Measurements from ENCODE around the gene RRM2. TPM values are rescaled to one million over a fixed set of nuclear protein-coding genes. Genes with fewer than 3 reads are reported as not detected.

RRM2 gene
- polyA plus RNA-seq, 3 donors, result 44.8 to 65.9 (median 64.7) TPM

DNA sequence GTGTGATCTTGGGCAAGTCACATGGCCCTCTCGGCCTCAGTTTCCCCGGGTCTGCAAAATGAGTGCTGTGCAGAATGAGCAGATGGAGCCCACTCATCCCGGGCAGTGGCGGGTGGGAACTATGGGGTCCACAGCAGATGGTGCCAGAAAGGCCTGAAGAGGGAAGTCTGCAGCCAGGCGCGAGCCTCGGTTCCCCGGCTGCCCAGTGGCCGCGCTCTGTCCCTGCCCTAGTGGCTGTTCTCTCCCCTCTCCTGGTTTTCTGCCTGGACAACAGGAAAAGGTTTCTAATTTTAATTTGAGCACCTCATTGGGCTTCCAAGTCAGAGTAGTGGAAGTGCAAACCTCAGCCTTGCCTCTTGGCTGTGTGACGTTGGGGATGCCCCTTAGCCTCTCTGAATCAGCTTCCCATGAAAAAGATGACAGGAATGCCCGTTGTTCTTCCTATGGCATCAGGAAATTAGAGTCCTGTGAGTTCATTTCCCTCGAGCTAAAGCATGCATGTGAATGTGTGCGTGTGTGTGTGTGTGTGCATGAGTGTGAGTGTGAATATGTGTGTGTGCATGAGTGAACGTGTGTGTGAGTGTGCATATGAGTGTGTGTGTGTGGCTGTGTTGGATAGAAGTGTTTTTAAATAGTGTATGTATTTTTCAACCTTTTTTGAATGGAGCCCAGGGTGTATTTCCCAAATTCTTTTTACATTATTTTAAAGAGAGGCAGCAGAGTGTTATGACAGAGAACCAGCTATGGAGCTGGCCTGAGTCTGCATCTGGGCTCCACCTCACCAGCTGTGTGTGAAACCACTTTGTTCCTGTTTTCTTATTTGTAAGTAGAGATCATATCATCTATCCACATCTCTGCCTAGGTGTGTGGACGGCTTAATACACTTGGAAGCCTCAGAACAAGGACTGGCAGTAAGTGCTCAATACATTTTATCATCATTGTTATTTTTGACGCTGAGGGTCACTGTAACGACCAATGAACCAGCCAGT is 41.3 kb downstream of the RRM2 start:
- no peak for DNase-seq (ENCODE audit: extremely low read depth in 1 of 11, low read depth in 9 of 11, low spot score in 4 of 11)

DNA sequence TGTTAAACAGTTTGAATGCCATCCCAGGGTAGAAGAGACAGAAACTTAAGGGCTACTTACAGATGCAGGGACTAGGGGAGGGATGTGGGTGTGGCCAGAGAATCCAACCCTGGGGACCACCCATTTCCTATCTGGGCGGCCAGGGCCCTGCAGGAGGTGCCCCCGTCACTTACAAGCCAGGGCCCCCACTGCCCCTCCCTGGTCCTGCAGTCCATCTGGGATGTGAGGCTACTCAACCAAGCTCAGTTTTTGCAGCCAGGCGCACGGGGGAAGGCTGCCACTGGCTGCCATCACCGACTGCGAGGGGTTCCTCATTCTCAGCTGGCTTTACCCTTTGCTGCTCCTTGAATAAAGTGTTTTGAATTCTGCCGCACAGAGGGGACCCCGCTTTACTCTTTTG is 42.1 kb downstream of the RRM2 start:
- no peak for DNase-seq (ENCODE audit: extremely low read depth in 1 of 11, low read depth in 9 of 11, low spot score in 4 of 11)

DNA sequence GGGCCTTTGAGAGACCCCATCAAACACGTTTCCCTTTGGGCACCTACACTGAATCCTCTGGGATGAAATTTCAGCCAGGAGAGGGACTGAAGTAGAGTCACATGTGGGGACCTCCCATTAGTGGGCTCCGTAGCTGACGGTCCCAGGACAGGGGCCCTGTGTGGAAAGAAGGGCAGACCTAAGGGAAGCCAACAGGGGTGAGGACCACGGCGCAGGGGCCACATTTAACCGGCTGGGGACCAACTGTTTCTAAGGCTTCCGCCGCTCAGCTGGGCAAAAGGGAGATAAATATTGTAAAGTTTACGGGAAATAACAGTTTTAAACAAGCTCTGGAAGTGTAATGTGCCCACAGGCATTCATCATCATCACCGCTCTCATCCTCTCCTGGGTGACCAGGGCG is 42.7 kb downstream of the RRM2 start:
- DNase-seq (ENCODE audit: extremely low read depth in 1 of 11, low read depth in 9 of 11, low spot score in 4 of 11), result no peak

DNA sequence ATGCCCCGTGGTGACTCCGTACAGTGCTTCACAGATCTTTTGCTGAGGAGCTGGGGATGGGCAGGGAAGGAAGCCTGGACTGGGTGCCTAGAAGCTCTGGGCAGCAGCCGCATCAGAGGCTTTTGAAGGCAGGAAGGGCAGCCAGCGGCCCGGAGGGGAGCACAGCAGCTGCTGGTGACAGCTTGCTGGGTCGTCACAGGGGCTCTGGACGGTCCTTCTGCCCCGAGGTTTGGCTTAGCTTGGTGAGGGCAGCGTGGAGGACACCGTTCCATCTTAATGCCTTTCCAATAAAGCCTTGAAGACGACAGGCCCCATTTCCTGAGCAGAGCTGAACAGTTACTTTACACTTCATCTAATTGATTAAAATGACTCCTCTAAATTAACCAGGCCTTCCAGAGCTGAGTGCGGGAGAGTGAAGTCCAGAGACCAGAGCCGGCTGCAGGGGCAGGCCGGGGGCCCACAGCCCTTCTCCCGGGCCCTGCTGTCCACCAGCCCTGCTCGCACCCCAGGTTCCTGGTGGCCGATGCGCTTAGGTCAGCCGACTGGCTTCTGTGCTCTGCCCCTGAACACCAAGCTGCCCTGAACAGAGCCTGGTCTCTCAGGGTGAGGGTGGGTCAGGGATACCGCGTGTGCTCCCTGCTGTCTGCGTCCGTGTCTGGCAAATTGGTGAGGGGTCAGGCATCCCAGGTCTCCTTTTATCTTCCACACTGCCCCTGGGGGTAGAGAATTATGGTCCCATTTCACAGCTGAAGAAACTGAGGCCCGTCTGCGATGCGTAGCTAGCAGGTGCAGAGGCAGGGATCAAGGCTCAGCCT is 43.5 kb downstream of the RRM2 start:
- no peak for DNase-seq (ENCODE audit: extremely low read depth in 1 of 11, low read depth in 9 of 11, low spot score in 4 of 11)

DNA sequence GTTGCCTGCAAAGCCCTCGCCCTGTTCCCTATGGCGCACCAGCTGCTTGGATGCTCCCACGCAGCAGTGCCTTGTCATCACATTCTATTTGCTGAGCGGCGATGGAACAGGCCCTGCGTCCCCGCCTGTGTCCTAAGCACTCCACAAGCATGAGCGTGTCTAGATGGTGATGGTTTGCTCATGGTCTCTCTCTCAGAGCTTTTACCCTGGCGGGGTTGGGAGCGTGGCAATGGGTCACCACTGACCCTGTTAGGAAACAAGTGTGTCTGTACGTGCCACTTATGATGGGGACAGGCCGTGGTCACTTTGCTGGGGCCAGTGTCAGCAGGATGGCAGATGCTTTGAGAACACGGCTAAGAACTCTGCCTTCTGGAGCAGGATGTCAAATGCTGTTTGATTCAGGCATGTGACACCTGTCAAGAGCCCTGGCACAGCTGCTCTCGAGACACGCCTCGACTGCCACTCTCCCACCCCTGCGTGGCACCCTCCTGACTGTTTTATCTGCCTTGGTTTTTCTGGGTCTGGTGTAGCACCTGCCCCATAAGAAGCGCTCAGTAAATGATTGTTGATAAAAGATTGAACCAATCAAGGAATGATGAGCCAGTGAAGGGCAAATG is 44.2 kb downstream of the RRM2 start:
- DNase-seq (ENCODE audit: extremely low read depth in 1 of 11, low read depth in 9 of 11, low spot score in 4 of 11), result no peak

DNA sequence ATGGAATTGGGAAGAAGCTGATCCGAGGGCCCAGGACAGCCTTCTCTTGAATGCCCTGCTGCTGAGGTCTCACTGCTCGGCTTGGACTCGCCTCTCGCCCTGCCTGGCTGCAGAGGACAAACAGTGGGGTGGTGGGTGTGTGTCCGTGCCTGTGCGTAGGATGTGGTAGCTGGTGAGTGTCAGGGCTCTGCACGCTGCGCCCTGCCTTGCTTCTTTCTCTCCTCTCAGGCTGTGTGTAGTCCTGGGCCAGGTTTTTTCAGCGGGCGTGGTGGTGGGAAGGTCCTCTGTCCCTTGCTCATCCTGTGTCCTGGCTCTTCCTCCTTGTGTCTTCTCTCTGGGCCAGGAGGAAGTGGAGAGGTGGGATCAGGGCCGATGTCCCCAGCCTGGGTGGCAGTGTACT is 44.8 kb downstream of the RRM2 start:
- DNase-seq (ENCODE audit: extremely low read depth in 1 of 11, low read depth in 9 of 11, low spot score in 4 of 11), result no peak

DNA sequence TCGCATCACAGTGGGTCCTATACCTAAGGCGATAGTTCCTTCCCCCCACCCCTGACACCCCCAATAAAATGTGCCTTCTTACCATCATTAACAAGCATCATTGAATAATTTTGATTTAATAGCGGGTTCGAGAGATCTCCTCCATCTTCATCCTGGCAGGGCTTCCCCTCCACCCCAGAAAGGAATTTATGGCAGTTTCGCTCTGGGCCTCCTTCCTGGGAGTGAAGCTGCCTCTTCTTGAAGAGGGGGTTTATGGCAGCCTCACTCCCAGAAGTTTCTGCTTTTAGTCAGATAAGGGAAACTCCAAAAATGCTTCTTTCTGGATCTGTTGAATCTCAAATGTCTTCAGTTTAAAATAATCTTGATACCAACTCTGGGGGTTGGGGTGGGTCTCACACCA is 45.7 kb downstream of the RRM2 start:
- DNase-seq (ENCODE audit: extremely low read depth in 1 of 11, low read depth in 9 of 11, low spot score in 4 of 11), result no peak

DNA sequence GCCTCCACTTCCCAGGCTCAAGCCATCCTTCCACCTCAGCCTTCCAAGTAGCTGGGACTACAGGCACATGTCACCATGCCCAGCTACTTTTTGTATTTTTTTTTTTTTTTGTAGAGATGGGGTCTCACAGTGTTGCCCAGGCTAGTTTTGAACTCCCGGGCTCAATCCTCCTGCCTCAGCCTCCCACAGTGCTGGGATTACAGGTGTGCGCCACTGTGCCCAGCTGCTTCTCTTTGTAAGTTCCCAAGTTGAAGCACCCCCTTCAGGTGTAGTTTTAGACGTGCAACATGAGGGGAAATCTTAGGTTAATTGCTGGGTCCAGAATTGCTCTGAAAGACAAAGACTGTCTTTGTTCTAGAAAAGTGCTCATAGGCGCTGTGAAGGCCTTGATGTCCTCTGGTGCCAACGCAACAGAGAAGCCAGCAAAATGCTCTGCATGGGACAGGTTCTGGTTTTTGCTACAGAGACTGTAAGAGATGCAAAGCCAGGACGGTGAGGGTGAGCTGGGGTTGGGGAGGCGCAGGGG is 46.6 kb downstream of the RRM2 start:
- no peak for DNase-seq (ENCODE audit: extremely low read depth in 1 of 11, low read depth in 9 of 11, low spot score in 4 of 11)

DNA sequence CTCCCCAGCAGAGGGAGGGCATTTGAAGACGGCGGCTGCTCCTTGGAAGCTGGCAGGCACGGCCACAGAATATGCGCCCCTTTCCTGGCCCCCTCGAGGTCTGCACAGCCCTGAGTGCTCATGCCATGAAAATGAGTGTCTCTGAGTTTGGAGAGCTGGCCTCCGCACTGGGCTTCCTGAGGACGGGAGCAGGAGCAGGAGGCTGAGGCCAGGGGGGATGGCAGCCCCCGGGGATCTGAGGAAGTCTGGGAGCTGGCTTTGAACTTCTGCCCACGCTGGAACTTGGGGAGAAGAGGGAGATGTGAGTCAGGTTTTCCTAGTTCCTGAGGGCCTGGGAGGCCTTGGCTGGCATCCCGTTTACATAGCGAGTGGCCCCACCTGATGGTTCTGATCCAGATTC is 47.0 kb downstream of the RRM2 start:
- no peak for DNase-seq (ENCODE audit: extremely low read depth in 1 of 11, low read depth in 9 of 11, low spot score in 4 of 11)

DNA sequence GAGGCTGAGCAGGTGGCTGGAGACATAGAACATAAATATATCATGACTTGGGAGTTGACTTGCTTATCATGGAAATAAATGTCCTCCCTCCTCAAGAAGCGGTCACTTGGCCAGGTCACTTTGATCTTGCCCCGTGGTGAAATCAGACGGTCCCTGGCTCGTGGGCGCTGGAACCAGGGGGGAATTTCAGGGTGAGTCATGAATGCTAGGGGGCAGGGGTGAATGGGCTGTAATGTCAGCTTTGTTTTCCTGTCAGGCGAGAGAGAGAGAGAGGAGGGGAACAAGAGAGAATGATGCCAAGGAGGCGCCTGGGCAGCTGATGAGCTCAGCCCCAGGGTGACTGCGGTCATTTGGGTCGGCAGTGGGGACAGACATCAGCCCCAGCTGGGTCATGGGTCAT is 47.7 kb downstream of the RRM2 start:
- no peak for DNase-seq (ENCODE audit: extremely low read depth in 1 of 11, low read depth in 9 of 11, low spot score in 4 of 11)

DNA sequence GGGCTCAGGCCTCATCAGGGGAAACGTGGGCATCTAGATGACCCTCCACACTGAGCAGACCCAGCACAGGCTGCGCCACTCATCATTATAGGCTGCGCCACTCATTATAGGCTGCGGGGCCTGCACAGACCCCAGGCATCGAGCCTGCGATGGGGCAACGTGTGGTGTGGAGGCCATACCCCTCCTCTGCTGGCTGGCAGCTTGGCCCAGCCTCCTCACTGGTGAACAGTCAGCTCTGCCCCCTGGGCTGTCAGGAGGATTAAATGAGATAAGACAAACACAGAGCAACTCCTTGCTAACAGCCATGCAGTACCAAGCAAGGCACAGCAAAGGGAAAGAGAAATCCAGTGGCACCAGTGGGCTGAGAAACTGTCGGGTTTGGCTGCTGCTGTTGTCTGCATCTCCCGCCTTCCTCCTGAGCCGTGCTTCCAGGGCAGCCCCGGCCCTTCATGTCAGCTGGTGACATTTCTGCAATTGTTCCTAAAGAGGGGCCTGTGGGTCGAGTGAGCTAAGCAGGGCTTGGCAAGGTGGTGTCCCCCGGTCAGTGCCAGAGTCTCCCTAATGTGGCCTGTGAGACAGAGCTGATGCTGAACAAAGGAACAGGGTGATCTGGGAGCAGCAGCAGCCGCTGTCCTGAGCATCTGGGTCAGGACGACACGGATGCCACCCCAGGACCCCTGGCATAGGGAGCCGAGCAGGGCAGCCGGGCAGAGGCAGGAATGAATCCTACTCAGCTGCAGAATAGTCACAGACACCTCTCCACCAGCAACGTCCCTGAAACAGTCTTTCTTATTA is 48.7 kb downstream of the RRM2 start:
- DNase-seq (ENCODE audit: extremely low read depth in 1 of 11, low read depth in 9 of 11, low spot score in 4 of 11), result no peak

DNA sequence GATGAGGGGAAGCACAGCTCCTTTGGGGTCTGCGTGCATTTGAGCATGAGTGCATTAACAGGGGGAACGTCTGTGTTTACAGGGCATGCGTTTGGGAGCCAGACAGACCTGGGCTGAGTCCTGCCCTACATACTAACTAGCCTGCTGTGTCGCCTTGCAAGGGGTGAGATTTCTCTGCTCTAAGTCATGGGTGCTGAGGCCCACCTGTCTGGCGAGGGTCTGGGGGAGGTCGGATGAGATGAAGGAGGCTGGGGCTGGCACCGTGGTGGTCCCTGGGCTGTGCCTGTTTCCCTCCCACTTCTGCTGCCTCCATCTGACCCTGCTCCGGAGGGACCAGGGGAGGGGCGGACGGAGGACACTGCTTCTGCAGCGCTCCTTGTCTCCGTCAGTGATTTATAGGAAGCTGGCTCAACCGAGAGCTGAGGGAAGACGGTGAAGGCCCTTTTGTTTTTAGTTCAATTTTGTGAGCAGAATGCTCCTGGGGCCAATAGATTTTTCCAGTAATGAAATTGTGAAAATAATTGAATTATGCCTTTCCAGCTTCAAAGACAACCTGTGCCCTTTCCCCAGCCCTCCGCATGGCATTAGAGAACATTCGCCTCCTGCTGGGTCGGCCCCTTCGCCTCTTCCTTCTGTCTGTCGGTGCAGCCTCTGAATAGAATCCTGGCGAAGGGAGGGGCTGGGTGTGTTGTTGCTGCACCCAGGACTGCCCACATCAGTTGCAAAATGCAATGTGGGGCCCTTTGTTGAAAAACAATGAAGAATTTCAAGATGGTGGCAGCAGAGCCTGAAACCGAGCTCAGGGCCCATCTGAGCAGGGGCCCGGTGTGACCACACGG is 49.7 kb downstream of the RRM2 start:
- DNase-seq (ENCODE audit: extremely low read depth in 1 of 11, low read depth in 9 of 11, low spot score in 4 of 11), result no peak

DNA sequence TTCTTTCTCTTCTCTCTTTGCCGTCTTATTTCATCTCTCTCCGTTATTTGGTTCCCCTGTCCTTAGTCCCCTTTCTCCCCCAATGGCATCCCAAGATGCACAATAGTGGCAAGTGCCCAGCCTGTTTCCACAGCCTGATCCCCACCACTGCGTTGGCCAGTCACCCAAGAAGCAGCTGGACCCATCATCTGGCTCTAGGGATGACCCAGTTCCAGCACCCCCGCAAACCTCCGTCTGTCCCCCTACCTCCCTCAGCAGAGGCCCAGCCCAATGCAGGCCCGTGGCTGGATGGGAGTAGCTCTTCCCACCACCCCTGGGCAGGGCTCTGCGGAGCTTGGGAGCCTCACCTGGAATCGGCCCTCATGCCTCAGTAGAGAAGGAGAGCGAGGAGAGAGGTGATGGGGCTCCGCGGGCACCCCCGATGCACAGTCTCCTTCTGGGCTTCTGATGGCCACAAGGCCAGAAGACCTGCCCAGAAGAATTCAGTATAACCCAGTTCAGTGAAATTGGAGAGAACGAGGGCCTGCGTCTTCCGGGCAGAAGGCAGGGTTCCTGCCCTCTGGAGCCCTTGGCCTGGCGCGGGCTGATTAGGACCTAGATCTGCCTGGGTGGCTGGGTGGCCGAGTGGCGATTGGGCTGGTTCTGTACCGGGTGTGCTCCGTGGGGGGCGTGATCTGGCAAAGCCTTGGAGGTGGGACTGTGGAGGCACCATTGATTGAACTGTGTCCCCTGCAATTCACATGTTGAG is 50.9 kb downstream of the RRM2 start:
- no peak for DNase-seq (ENCODE audit: extremely low read depth in 1 of 11, low read depth in 9 of 11, low spot score in 4 of 11)

DNA sequence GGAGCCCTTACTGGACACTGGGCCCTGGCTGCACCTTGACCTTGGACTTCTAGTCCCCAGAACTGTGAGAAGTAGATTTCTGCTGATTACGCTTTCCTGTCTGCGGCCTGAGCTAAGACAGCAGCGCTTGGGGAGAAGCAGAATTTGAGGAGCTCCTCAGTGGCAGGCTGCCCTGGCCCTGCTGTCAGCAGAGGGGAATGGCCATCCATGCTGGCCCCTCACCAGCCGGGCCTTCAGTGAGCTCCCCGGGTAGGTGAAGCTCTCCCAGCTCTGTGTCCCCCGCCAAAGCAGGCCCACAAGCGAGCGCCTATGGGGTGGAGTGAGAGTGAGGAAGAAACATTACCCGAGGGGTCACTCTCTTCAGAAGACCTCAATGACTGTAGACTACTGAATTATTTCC is 51.6 kb downstream of the RRM2 start:
- DNase-seq (ENCODE audit: extremely low read depth in 1 of 11, low read depth in 9 of 11, low spot score in 4 of 11), result no peak

DNA sequence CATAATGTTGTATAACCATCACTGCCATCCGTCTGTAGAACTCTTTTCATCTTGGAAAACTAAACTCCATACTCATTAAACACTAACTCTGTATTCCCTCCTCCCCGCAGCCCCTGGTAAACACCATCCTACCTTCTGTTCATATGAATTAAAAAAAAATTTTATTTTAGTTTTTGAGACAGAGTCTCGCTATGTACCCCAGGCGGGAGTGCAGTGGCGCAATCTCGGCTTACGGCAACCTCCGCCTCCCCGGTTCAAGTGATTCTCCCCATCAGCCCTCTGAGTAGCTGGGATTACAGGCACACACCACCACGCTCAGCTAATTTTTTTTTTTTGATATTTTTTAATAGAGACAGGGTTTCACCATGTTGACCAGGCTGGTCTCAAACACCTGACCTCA is 52.9 kb downstream of the RRM2 start:
- DNase-seq (ENCODE audit: extremely low read depth in 1 of 11, low read depth in 9 of 11, low spot score in 4 of 11), result no peak

DNA sequence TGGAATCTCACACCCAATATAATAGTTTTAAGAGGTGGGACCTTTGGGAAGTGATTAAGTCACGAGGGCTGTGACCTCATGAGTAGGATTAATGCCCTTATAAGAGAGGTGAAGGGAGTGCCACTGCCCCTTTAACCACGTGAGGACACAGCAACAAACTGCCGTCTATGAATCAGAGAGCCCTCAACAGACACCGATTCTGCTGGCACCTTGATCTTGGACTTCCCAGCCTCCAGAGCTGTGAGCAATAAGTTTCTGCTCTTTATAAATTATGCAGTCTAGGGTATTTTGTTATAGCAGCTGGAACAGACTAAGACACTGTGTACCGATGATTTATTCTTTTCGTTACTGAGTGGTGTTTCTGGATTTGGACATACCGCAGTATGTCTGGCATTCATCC is 56.2 kb downstream of the RRM2 start:
- no peak for DNase-seq (ENCODE audit: extremely low read depth in 1 of 11, low read depth in 9 of 11, low spot score in 4 of 11)

DNA sequence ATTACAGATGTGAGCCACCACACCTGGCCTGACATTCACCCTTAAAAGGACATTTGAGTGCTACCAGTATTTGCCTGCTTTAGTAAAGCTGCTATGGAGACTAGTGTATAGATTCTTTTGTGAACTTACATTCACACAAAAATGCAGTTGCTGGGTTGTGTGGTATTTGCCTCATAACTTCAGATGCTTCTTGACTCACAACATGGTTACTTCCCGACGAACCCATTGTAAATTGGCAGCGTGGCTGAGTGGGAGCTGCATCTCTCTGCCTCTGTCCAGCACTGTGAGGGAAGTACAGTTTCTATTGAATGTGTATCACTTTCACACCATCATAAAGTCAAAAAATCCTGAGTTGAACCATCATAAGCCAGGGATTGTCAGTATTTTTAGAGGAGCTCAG is 56.9 kb downstream of the RRM2 start:
- no peak for DNase-seq (ENCODE audit: extremely low read depth in 1 of 11, low read depth in 9 of 11, low spot score in 4 of 11)
